H9 (cell line): ENCODE data around the gene TMEM242. TPM values are rescaled to one million over a fixed set of nuclear protein-coding genes. Genes with fewer than 3 reads are reported as not detected.

ENCODE experiments used
- DNase-seq: peaks from one replicate; pipeline ENCODE4 v3.0.0-alpha.2; 2017
- H2AFZ ChIP-seq: one replicate; pipeline ENCODE4 v1.6.1; 2013; ENCODE audit warnings: mild to moderate bottlenecking, low read length, control low read depth, moderate library complexity
- H2AK5ac ChIP-seq: 2 replicates; pipeline ENCODE4 v1.6.1; 2013; ENCODE audit warnings: low read length, control low read depth, mixed read lengths; ENCODE audit not compliant: insufficient read length
- H2BK120ac ChIP-seq: one replicate; pipeline ENCODE4 v1.6.1; 2013; ENCODE audit warnings: low read depth, mild to moderate bottlenecking, low read length, control low read depth, inconsistent platforms; ENCODE audit not compliant: poor library complexity, severe bottlenecking
- H2BK12ac ChIP-seq: 2 replicates; pipeline ENCODE4 v1.6.1; 2013; ENCODE audit warnings: low read length, control low read depth, mixed read lengths, low read depth; ENCODE audit not compliant: insufficient read length
- H2BK15ac ChIP-seq: 2 replicates; pipeline ENCODE4 v1.6.1; 2013; ENCODE audit warnings: low read depth, low read length, control low read depth
- H2BK20ac ChIP-seq: one replicate; pipeline ENCODE4 v1.6.1; 2013; ENCODE audit warnings: low read depth, mild to moderate bottlenecking, low read length, control low read depth, inconsistent platforms; ENCODE audit not compliant: poor library complexity, severe bottlenecking
- H2BK5ac ChIP-seq: 2 replicates; pipeline ENCODE4 v1.6.1; 2013; ENCODE audit warnings: low read length, control low read depth, mixed read lengths; ENCODE audit not compliant: insufficient read length
- H3K14ac ChIP-seq: 2 replicates; pipeline ENCODE4 v1.6.1; 2013; ENCODE audit warnings: low read length, control low read depth; ENCODE audit not compliant: insufficient read depth
- H3K18ac ChIP-seq: 2 replicates; pipeline ENCODE4 v1.6.1; 2013; ENCODE audit warnings: low read depth, mild to moderate bottlenecking, mixed read lengths, low read length, control low read depth; ENCODE audit not compliant: insufficient read length
- H3K23ac ChIP-seq: 2 replicates; pipeline ENCODE4 v1.6.1; 2013; ENCODE audit warnings: low read length, control low read depth, mixed read lengths, low read depth; ENCODE audit not compliant: insufficient read length
- H3K23me2 ChIP-seq: 2 replicates; pipeline ENCODE4 v1.6.1; 2013; ENCODE audit warnings: low read depth, mild to moderate bottlenecking, mixed read lengths, low read length, control low read depth; ENCODE audit not compliant: insufficient read length, poor library complexity, severe bottlenecking
- H3K27ac ChIP-seq: 2 replicates; pipeline ENCODE4 v1.5.1; 2013; ENCODE audit warnings: low read length, control low read depth, mixed read lengths, low read depth; ENCODE audit not compliant: insufficient read length
- H3K27me3 ChIP-seq: 2 replicates; pipeline ENCODE4 v1.6.1; 2013; ENCODE audit warnings: low read length, control low read depth, inconsistent platforms; ENCODE audit not compliant: insufficient read depth
- H3K4ac ChIP-seq: 2 replicates; pipeline ENCODE4 v1.6.1; 2013; ENCODE audit warnings: low read depth, mild to moderate bottlenecking, control low read depth, inconsistent platforms, low read length, moderate library complexity
- H3K4me1 ChIP-seq: 2 replicates; pipeline ENCODE4 v1.6.1; 2013; ENCODE audit warnings: low read length, control low read depth, inconsistent platforms; ENCODE audit not compliant: insufficient read depth
- H3K4me2 ChIP-seq: 2 replicates; pipeline ENCODE4 v1.6.1; 2013; ENCODE audit warnings: low read length, control low read depth, mixed read lengths; ENCODE audit not compliant: insufficient read length, insufficient read depth
- H3K56ac ChIP-seq: 2 replicates; pipeline ENCODE4 v1.6.1; 2013; ENCODE audit warnings: low read depth, mild to moderate bottlenecking, mixed read lengths, low read length, control low read depth; ENCODE audit not compliant: insufficient read length
- H3K79me1 ChIP-seq: 2 replicates; pipeline ENCODE4 v1.6.1; 2013; ENCODE audit warnings: low read depth, mild to moderate bottlenecking, moderate library complexity, low read length, control low read depth, inconsistent platforms; ENCODE audit not compliant: insufficient read depth, poor library complexity, severe bottlenecking
- H3K79me2 ChIP-seq: 2 replicates; pipeline ENCODE4 v1.6.1; 2013; ENCODE audit warnings: low read length, control low read depth, inconsistent platforms; ENCODE audit not compliant: insufficient read depth
- H3K9ac ChIP-seq: 2 replicates; pipeline ENCODE4 v1.6.1; 2013; ENCODE audit warnings: low read length, control low read depth, mixed read lengths; ENCODE audit not compliant: insufficient read length; ENCODE audit errors: extremely low read depth
- H3K9me3 ChIP-seq: one replicate; pipeline ENCODE4 v1.6.1; 2013; ENCODE audit warnings: low read depth, low read length, inconsistent platforms; ENCODE audit not compliant: control insufficient read depth
- H3T11ph ChIP-seq: one replicate; pipeline ENCODE4 v1.6.1; 2013; ENCODE audit warnings: mild to moderate bottlenecking, low read length, control low read depth, inconsistent platforms
- H4K20me1 ChIP-seq: one replicate; pipeline ENCODE4 v1.6.1; 2013; ENCODE audit not compliant: control insufficient read depth, insufficient read length, insufficient read depth
- H4K5ac ChIP-seq: 2 replicates; pipeline ENCODE4 v1.6.1; 2013; ENCODE audit warnings: low read depth, mild to moderate bottlenecking, mixed read lengths, low read length, control low read depth; ENCODE audit not compliant: insufficient read length
- H4K8ac ChIP-seq: replicated peaks from 2 replicates; pipeline ENCODE4 v1.6.1; 2013; ENCODE audit warnings: low read length, control low read depth, mixed read lengths, low read depth; ENCODE audit not compliant: insufficient read length
- H4K91ac ChIP-seq: 2 replicates; pipeline ENCODE4 v1.6.1; 2013; ENCODE audit warnings: low read depth, mild to moderate bottlenecking, moderate library complexity, mixed read lengths, low read length, control low read depth; ENCODE audit not compliant: insufficient read length
- H3K27ac Mint-ChIP-seq, 3 experiments: 2 replicates in 2 of 3; 3 replicates in 1 of 3; pipeline ENCODE4 v1.8.0; 2020 to 2021; ENCODE audit warnings: mixed read lengths in 3 of 3, mild to moderate bottlenecking in 1 of 3, moderate library complexity in 1 of 3
- H3K27me3 Mint-ChIP-seq: 2 replicates; pipeline ENCODE4 v1.8.0; 2021; ENCODE audit warnings: low read depth, mild to moderate bottlenecking, moderate library complexity, mixed read lengths
- H3K36me3 Mint-ChIP-seq, 3 experiments: 2 replicates in 2 of 3; 3 replicates in 1 of 3; pipeline ENCODE4 v1.8.0; 2020 to 2021; ENCODE audit warnings: low read depth in 3 of 3, mixed read lengths in 3 of 3; ENCODE audit not compliant: insufficient read depth in 1 of 3
- H3K4me1 Mint-ChIP-seq, 2 experiments: 2 replicates each; pipeline ENCODE4 v1.8.0; 2020; ENCODE audit warnings: mixed read lengths in 2 of 2
- H3K4me3 Mint-ChIP-seq, 2 experiments: 2 replicates in 1 of 2; 3 replicates in 1 of 2; pipeline ENCODE4 v1.8.0; 2020 to 2021; ENCODE audit warnings: mild to moderate bottlenecking in 2 of 2, mixed read lengths in 2 of 2, moderate library complexity in 1 of 2
- H3K9me3 Mint-ChIP-seq, 2 experiments: 2 replicates in 1 of 2; 3 replicates in 1 of 2; pipeline ENCODE4 v1.8.0; 2020; ENCODE audit warnings: mild to moderate bottlenecking in 2 of 2, mixed read lengths in 2 of 2, moderate library complexity in 1 of 2
- CTCF ChIP-seq: fragments of 200-600 bp; sonication (generic); conservative IDR thresholded peaks from 3 replicates; pipeline ENCODE4 v1.8.0; 2021; ENCODE audit warnings: antibody characterized with exemption, mild to moderate bottlenecking
- WGBS: extraction: QIAGEN DNeasy Blood & Tissue Kit; methylation state at CpG from one replicate; pipeline ENCODE4 v1.1.7; 2013; ENCODE audit warnings: missing lambda C conversion rate, low lambda C conversion rate, mixed read lengths; ENCODE audit not compliant: insufficient read length; ENCODE audit errors: extremely low coverage; 5-methylcytosine and 5-hydroxymethylcytosine counted together
- total RNA-seq: library from RNA; stranded (reverse); gene quantifications from 2 replicates; pipeline ENCODE4 v1.2.1, GENCODE V29; 2021

TMEM242 gene
- total RNA-seq, 1 experiment from 2014 or later, result 10.5 TPM

GRCh38 chr6:157300436-157300835 lies 22.9 kb downstream of the TMEM242 start:
- no peak overlapping the region for H2BK12ac ChIP-seq
- WGBS, result no CpG with 5 or more reads among the region's 12 CpGs
- no peak overlapping the region for H3K27ac ChIP-seq
- H2AK5ac ChIP-seq, result no peak overlapping the region
- no peaks in the 10 kb centered on the region for H4K20me1 ChIP-seq
- DNase-seq, result no peak
- H2BK15ac ChIP-seq, result no peak overlapping the region
- no peak overlapping the region for H3K4ac ChIP-seq
- no peaks in the 10 kb centered on the region for H3K9me3 Mint-ChIP-seq
- peaks cover 2% of the 10 kb centered on the region; the same call in 1 of the 2 replicates for H3K4me1 ChIP-seq
- no peak overlapping the region for H2BK20ac ChIP-seq
- no peak overlapping the region for H4K8ac ChIP-seq
- no peaks in the 10 kb centered on the region for H3K27me3 ChIP-seq
- no peak overlapping the region for H2BK120ac ChIP-seq
- no peak overlapping the region for H2BK5ac ChIP-seq
- TF ChIP-seq CTCF, result no peak
- H3K56ac ChIP-seq, result no peak overlapping the region
- no peaks in the 10 kb centered on the region; a peak in 1 of 7 replicates for H3K36me3 Mint-ChIP-seq
- no peak overlapping the region for H3K9ac ChIP-seq
- no peaks in the 10 kb centered on the region for H3K23me2 ChIP-seq
- H3K27ac Mint-ChIP-seq, result no peak overlapping the region
- H3K4me3 Mint-ChIP-seq, result no peak overlapping the region
- H3K23ac ChIP-seq, result no peak overlapping the region
- H3K79me1 ChIP-seq, result no peaks in the 10 kb centered on the region
- no peak overlapping the region for H3K18ac ChIP-seq
- H3K4me1 Mint-ChIP-seq, result peaks cover 10 to 16% of the 10 kb centered on the region in 2 experiments
- H3K4me2 ChIP-seq, result no peak overlapping the region
- H3K79me2 ChIP-seq, result peaks cover 2% of the 10 kb centered on the region; the same call in 1 of the 2 replicates
- H3T11ph ChIP-seq, result no peak overlapping the region
- no peak overlapping the region for H4K5ac ChIP-seq
- no peaks in the 10 kb centered on the region for H3K27me3 Mint-ChIP-seq
- no peak overlapping the region for H3K14ac ChIP-seq
- H3K9me3 ChIP-seq, result no peaks in the 10 kb centered on the region
- H4K91ac ChIP-seq, result no peak overlapping the region
- H2AFZ ChIP-seq, result no peak overlapping the region
